Neural progenitor cell (in vitro differentiated cells): ENCODE results near the gene OSBP. TPM values are rescaled to one million over a fixed set of nuclear protein-coding genes. Genes with fewer than 3 reads are reported as not detected.
A peak's percentile ranks its signal among the peaks of the same experiment; 100 is the strongest.

Experiments
- DNase-seq: peaks from one replicate; pipeline ENCODE4 v3.0.0-alpha.2; 2016; ENCODE audit warnings: low spot score
- H2AFZ ChIP-seq: fragments of 200-600 bp; sonication (generic); replicated peaks from 2 replicates; pipeline ENCODE4 v1.6.1; 2016; ENCODE audit warnings: antibody characterized with exemption
- H3F3A ChIP-seq: fragments of 200-600 bp; sonication (generic); 2 replicates; pipeline ENCODE4 v1.6.1; 2016; ENCODE audit warnings: antibody characterized with exemption, low read depth
- H3K27ac ChIP-seq: fragments of 200-600 bp; sonication (generic); 2 replicates; pipeline ENCODE4 v1.5.1; 2016; ENCODE audit warnings: mild to moderate bottlenecking
- H3K27me3 ChIP-seq: fragments of 200-600 bp; sonication (generic); 2 replicates; pipeline ENCODE4 v1.6.1; 2016; ENCODE audit warnings: mild to moderate bottlenecking, moderate library complexity
- H3K36me3 ChIP-seq: fragments of 200-600 bp; sonication (generic); 2 replicates; pipeline ENCODE4 v1.5.1; 2016
- H3K4me1 ChIP-seq: fragments of 200-600 bp; sonication (generic); 2 replicates; pipeline ENCODE4 v1.6.1; 2016; ENCODE audit warnings: mixed run types
- H3K4me2 ChIP-seq: fragments of 200-600 bp; sonication (generic); 2 replicates; pipeline ENCODE4 v1.6.1; 2016
- H3K4me3 ChIP-seq: fragments of 200-600 bp; sonication (generic); 2 replicates; pipeline ENCODE4 v1.5.1; 2016
- H3K79me2 ChIP-seq: fragments of 200-600 bp; sonication (generic); 2 replicates; pipeline ENCODE4 v1.6.1; 2016; ENCODE audit warnings: low read depth
- H3K9ac ChIP-seq: fragments of 200-600 bp; sonication (generic); 2 replicates; pipeline ENCODE4 v1.6.1; 2016
- H3K9me3 ChIP-seq: fragments of 200-600 bp; sonication (generic); 2 replicates; pipeline ENCODE4 v1.5.1; 2016; ENCODE audit warnings: low read depth
- H4K20me1 ChIP-seq: fragments of 200-600 bp; sonication (generic); 2 replicates; pipeline ENCODE4 v1.6.1; 2016; ENCODE audit warnings: low read depth
- H3K27ac Mint-ChIP-seq: 3 replicates; pipeline ENCODE4 v1.8.0; 2021; ENCODE audit warnings: mixed read lengths
- H3K27me3 Mint-ChIP-seq: 2 replicates; pipeline ENCODE4 v1.8.0; 2022; ENCODE audit warnings: low read depth, mild to moderate bottlenecking, inconsistent platforms, moderate library complexity, mixed read lengths; ENCODE audit not compliant: insufficient read depth
- H3K36me3 Mint-ChIP-seq: 3 replicates; pipeline ENCODE4 v1.8.0; 2021; ENCODE audit warnings: mixed read lengths
- H3K4me1 Mint-ChIP-seq: 3 replicates; pipeline ENCODE4 v1.8.0; 2021; ENCODE audit warnings: mixed read lengths
- H3K4me3 Mint-ChIP-seq: 3 replicates; pipeline ENCODE4 v1.8.0; 2021; ENCODE audit warnings: mild to moderate bottlenecking, moderate library complexity, mixed read lengths
- H3K9me3 Mint-ChIP-seq: 3 replicates; pipeline ENCODE4 v1.8.0; 2020; ENCODE audit warnings: mixed read lengths
- EZH2 ChIP-seq: fragments of 200-600 bp; sonication (generic); IDR thresholded peaks from 2 replicates; pipeline ENCODE4 v1.6.1; 2017; ENCODE audit warnings: antibody characterized with exemption, mild to moderate bottlenecking, moderate library complexity
- EZH2phosphoT487 ChIP-seq: fragments of 200-600 bp; sonication (generic); IDR thresholded peaks from 2 replicates; pipeline ENCODE4 v1.6.1; 2017; ENCODE audit warnings: antibody characterized with exemption
- total RNA-seq: library from RNA; depleted of rRNA; stranded (reverse); fragments of >200 nt; gene quantifications from 2 replicates; pipeline ENCODE4 v1.2.3, GENCODE V29; 2015; ENCODE audit warnings: low replicate concordance
- TF ChIP-seq, protein P1 (sequence below): fragments of 200-600 bp; sonication (generic); IDR thresholded peaks from 2 replicates; pipeline ENCODE4 v1.5.1; 2017; ENCODE audit warnings: antibody characterized with exemption, mild to moderate bottlenecking

OSBP gene
- total RNA-seq, 1 donor from 2014 or later, result 22.7 TPM

DNA sequence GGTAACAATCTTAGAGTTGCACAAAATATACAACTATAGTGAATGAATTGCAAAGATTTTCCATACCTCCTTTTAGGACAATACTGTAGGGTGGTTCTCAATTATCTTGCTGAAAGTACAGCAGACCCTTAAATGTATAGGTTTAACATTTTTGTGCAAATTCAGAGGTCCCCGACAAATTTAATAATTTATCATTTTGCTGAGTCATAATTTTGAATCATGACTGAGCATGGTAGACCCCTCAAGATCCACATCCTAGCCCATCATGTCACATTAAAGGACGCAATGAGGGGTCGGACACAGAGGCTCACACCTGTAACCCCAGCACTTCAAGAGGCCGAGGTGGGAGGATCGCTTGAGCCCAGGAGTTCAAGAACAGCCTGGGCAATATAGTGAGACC is 43.5 kb downstream of the OSBP start:
- Histone ChIP-seq H2AFZ (no peak overlapping the region), H3K4me1 (no peaks in the 10 kb centered on the region), H3K4me3 (no peak overlapping the region), H3K36me3 (no peaks in the 10 kb centered on the region), H3K9ac (no peak overlapping the region), H3K4me2 (no peak overlapping the region), H4K20me1 (no peaks in the 10 kb centered on the region), H3K27ac (no peak overlapping the region), H3F3A (peaks cover 11% of the 10 kb centered on the region), H3K27me3 (no peaks in the 10 kb centered on the region), H3K79me2 (no peaks in the 10 kb centered on the region), H3K9me3 (no peaks in the 10 kb centered on the region)
- H3K36me3 Mint-ChIP-seq, result peaks cover 23% of the 10 kb centered on the region
- H3K27me3 Mint-ChIP-seq, result no peaks in the 10 kb centered on the region
- H3K4me3 Mint-ChIP-seq, result no peak overlapping the region
- TF ChIP-seq, protein P1, sequence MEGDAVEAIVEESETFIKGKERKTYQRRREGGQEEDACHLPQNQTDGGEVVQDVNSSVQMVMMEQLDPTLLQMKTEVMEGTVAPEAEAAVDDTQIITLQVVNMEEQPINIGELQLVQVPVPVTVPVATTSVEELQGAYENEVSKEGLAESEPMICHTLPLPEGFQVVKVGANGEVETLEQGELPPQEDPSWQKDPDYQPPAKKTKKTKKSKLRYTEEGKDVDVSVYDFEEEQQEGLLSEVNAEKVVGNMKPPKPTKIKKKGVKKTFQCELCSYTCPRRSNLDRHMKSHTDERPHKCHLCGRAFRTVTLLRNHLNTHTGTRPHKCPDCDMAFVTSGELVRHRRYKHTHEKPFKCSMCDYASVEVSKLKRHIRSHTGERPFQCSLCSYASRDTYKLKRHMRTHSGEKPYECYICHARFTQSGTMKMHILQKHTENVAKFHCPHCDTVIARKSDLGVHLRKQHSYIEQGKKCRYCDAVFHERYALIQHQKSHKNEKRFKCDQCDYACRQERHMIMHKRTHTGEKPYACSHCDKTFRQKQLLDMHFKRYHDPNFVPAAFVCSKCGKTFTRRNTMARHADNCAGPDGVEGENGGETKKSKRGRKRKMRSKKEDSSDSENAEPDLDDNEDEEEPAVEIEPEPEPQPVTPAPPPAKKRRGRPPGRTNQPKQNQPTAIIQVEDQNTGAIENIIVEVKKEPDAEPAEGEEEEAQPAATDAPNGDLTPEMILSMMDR, result no peak
- TF ChIP-seq EZH2, result no peak
- no peak for TF ChIP-seq EZH2phosphoT487
- no peaks in the 10 kb centered on the region for H3K9me3 Mint-ChIP-seq
- H3K27ac Mint-ChIP-seq, result no peak overlapping the region
- DNase-seq, result no peak
- H3K4me1 Mint-ChIP-seq, result peaks cover 7% of the 10 kb centered on the region

DNA sequence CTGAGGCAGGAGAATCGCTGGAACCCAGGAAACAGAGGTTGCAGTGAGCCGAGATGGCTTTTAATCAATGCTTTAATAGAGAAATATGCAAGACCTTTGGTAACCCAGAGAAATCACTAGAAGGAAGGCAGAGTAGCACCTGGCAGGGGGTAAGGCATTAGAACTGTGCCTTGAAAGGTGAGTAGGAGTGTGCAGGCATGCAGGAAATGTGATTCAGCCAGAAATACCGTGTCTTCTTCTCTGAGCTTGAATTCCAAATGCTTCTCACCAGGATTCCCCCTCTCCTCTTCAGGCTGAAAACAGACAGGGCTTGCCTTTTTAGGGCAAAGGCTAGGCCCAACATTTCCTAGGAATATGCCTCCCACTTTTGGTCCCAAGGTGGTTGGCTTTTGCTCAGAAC is 53.3 kb downstream of the OSBP start:
- H3K4me1 Mint-ChIP-seq, result peaks cover 29% of the 10 kb centered on the region
- Histone ChIP-seq H4K20me1 (no peaks in the 10 kb centered on the region), H3K9me3 (no peaks in the 10 kb centered on the region), H3K9ac (no peak overlapping the region), H3K4me2 (no peak overlapping the region), H3K27me3 (no peaks in the 10 kb centered on the region), H3K36me3 (no peaks in the 10 kb centered on the region), H3K4me1 (no peaks in the 10 kb centered on the region), H2AFZ (no peak overlapping the region), H3F3A (peaks cover 58% of the 10 kb centered on the region), H3K79me2 (no peaks in the 10 kb centered on the region), H3K27ac (no peak overlapping the region), H3K4me3 (no peak overlapping the region)
- TF ChIP-seq, protein P1, result no peak
- TF ChIP-seq EZH2 (no peak), EZH2phosphoT487 (no peak)
- H3K36me3 Mint-ChIP-seq, result peaks cover 3% of the 10 kb centered on the region
- no peak overlapping the region for H3K27ac Mint-ChIP-seq
- no peak for DNase-seq
- peak overlapping the region; percentile 58 for H3K4me3 Mint-ChIP-seq
- peaks cover 37% of the 10 kb centered on the region for H3K27me3 Mint-ChIP-seq
- H3K9me3 Mint-ChIP-seq, result peaks cover 8% of the 10 kb centered on the region

DNA sequence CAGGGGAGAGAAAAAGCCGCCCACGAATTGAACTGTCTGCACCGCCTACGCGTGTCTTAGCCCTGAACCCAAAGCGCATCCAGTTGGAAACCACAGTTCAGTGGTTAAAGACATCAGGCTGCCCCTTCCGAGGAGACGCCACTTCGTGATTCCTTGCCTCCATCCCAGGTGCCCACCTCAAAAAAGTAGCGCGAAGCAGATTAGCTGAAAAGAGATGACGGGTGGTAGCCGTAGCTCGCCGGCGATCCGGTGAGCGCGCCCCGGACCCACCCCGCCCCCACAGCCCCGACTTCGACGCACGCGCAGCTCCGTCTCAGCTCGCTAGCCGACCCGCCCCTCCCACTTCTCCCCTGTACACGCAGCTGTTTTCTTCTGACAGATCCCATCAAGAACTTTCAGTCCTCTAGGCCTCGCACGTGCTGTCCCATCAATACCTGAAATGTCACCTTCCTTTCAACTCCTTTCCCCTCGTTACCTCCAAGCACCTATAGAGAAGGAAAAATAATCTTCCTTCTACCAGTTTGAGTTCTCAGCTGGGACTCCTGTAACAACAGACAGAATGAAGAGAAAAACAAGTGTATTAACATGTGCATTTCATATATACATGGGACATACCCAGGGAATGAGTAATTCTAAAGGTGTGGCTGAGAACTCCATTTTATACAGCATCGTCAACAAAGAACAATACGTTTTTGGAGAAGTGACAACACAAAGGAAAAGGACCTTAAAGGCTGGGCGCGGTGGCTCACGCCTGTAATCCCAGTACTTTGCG is 54.7 kb downstream of the OSBP start:
- peaks cover 4% of the 10 kb centered on the region for H3K9me3 Mint-ChIP-seq
- Histone ChIP-seq H3K36me3 (no peaks in the 10 kb centered on the region), H3K4me1 (no peaks in the 10 kb centered on the region), H3K27me3 (no peaks in the 10 kb centered on the region), H4K20me1 (no peaks in the 10 kb centered on the region), H3F3A (peaks cover 64% of the 10 kb centered on the region), H3K9ac (no peak overlapping the region), H2AFZ (peak overlapping the region; percentile 90), H3K4me2 (peak overlapping the region; percentile 79), H3K27ac (no peak overlapping the region), H3K9me3 (no peaks in the 10 kb centered on the region), H3K79me2 (no peaks in the 10 kb centered on the region), H3K4me3 (peak overlapping the region; percentile 96)
- H3K4me1 Mint-ChIP-seq, result peaks cover 38% of the 10 kb centered on the region
- peak overlapping the region; percentile 90 for H3K4me3 Mint-ChIP-seq
- peak; percentile 94 for DNase-seq
- TF ChIP-seq, protein P1, result no peak
- no peak for TF ChIP-seq EZH2
- TF ChIP-seq EZH2phosphoT487, result no peak
- peak overlapping the region; percentile 100 for H3K27ac Mint-ChIP-seq
- peaks cover 45% of the 10 kb centered on the region for H3K27me3 Mint-ChIP-seq
- H3K36me3 Mint-ChIP-seq, result peaks cover 3% of the 10 kb centered on the region
